Endodermal cell (in vitro differentiated cells): ENCODE results near the gene PEAR1. TPM values are rescaled to one million over a fixed set of nuclear protein-coding genes. Genes with fewer than 3 reads are reported as not detected.

Source experiments
- DNase-seq: peaks from one replicate; pipeline ENCODE4 v3.0.0-alpha.2; 2017
- H3K27ac ChIP-seq: 2 replicates; pipeline ENCODE4 v1.5.1; 2013; ENCODE audit warnings: mild to moderate bottlenecking, low read depth, low read length, moderate library complexity
- H3K27me3 ChIP-seq: 2 replicates; pipeline ENCODE4 v1.6.1; 2013; ENCODE audit warnings: mild to moderate bottlenecking, low read length, moderate library complexity; ENCODE audit not compliant: insufficient read depth, control insufficient read depth, poor library complexity, severe bottlenecking
- H3K36me3 ChIP-seq: 2 replicates; pipeline ENCODE4 v1.7.0; 2013; ENCODE audit warnings: mild to moderate bottlenecking, low read length, moderate library complexity; ENCODE audit not compliant: control insufficient read depth, insufficient read depth
- H3K4me1 ChIP-seq: one replicate; pipeline ENCODE4 v1.7.0; 2013; ENCODE audit warnings: low read length; ENCODE audit not compliant: control insufficient read depth, insufficient read depth
- H3K4me3 ChIP-seq: 2 replicates; pipeline ENCODE4 v1.5.1; 2013; ENCODE audit warnings: mild to moderate bottlenecking, low read length, moderate library complexity
- H3K9ac ChIP-seq: 2 replicates; pipeline ENCODE4 v1.6.1; 2013; ENCODE audit warnings: mild to moderate bottlenecking, low read length, moderate library complexity; ENCODE audit not compliant: poor library complexity, severe bottlenecking; ENCODE audit errors: extremely low read depth
- H3K9me3 ChIP-seq: 2 replicates; pipeline ENCODE4 v1.6.1; 2013; ENCODE audit warnings: mild to moderate bottlenecking, low read length, moderate library complexity; ENCODE audit not compliant: control insufficient read depth
- H3K27ac Mint-ChIP-seq: 2 replicates; pipeline ENCODE4 v1.8.0; 2020; ENCODE audit warnings: mixed read lengths
- H3K27me3 Mint-ChIP-seq: 2 replicates; pipeline ENCODE4 v1.8.0; 2021; ENCODE audit warnings: mild to moderate bottlenecking, mixed read lengths; ENCODE audit not compliant: insufficient read depth
- H3K36me3 Mint-ChIP-seq: 2 replicates; pipeline ENCODE4 v1.8.0; 2020; ENCODE audit warnings: low read depth, mixed read lengths
- H3K4me1 Mint-ChIP-seq: 2 replicates; pipeline ENCODE4 v1.8.0; 2020; ENCODE audit warnings: mixed read lengths
- H3K4me3 Mint-ChIP-seq: 2 replicates; pipeline ENCODE4 v1.8.0; 2020; ENCODE audit warnings: mild to moderate bottlenecking, moderate library complexity, mixed read lengths
- H3K9me3 Mint-ChIP-seq: 2 replicates; pipeline ENCODE4 v1.8.0; 2020; ENCODE audit warnings: mild to moderate bottlenecking, mixed read lengths
- CTCF ChIP-seq: fragments of 200-600 bp; sonication (generic); conservative IDR thresholded peaks from 2 replicates; pipeline ENCODE4 v1.5.0; 2021; ENCODE audit warnings: antibody characterized with exemption, mild to moderate bottlenecking
- WGBS, 2 experiments: methylation state at CpG; one replicate each; pipeline versions ENCODE4 v1.1.5 to v1.1.7; 2013; ENCODE audit warnings: missing lambda C conversion rate in 2 of 2, mixed read lengths in 1 of 2; ENCODE audit not compliant: insufficient coverage in 1 of 2, insufficient read length in 1 of 2; 5-methylcytosine and 5-hydroxymethylcytosine counted together
- total RNA-seq, 2 donors: library from RNA; stranded (reverse); fragmentation: NEBNext Ultra II Directional in 1 of 2; extraction: Animal tissue kit (Norgen Biotek cat#: 25700) in 1 of 2; gene quantifications; 2 replicates in 1 of 2; 3 replicates in 1 of 2; pipeline ENCODE4 v1.2.1, GENCODE V29; 2021

Gene PEAR1
- total RNA-seq, 2 donors from 2014 or later, result 0.29 to 0.53 TPM

DNA sequence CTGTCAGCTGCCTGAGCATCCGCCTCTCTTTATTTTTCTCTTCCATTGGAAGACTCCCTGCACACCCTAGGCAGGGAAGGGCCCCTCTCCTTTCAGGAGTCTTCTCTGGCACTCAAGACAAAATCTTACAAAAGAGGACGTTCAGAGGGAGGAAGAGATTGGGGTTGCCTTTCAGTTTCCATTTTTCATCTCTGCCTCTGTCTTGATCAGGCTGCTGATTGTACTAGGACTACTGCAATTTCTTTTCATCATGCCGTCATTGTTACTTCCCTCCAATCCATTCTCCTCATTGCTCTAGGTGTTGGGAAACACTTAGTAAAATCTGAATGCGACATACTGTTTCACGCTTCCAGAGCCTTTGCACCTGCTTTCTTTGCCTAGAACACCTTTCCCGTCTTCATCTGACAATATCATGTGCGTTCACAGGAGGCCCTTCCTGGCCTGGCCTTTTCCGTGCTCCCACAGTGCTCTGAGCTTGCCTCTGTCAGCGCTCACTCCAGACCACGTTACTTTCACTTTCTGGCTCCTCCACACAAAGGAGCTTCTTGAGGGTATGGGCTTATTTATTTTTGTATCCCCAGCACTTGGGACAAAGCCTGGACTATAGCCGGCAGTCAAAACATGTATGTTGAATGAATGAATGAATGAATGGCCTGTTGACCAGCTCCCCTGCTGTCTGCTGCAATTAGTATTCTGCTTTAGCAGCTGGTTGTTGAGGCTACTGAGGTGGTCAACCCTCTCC lies 37.9 kb downstream of the PEAR1 start:
- no peak overlapping the region for H3K4me3 Mint-ChIP-seq
- H3K36me3 Mint-ChIP-seq, result peaks cover 23% of the 10 kb centered on the region
- no peak for DNase-seq
- Histone ChIP-seq H3K27me3 (peaks cover 34% of the 10 kb centered on the region), H3K36me3 (peaks cover 19% of the 10 kb centered on the region), H3K4me3 (no peak overlapping the region), H3K27ac (no peak overlapping the region), H3K4me1 (no peaks in the 10 kb centered on the region), H3K9ac (no peak overlapping the region), H3K9me3 (no peaks in the 10 kb centered on the region)
- 92 to 93% methylated on average over 11 of the region's 11 CpGs for WGBS, 2 experiments
- peaks cover 48% of the 10 kb centered on the region for H3K27me3 Mint-ChIP-seq
- H3K9me3 Mint-ChIP-seq, result no peaks in the 10 kb centered on the region
- TF ChIP-seq CTCF, result no peak
- H3K27ac Mint-ChIP-seq, result no peak overlapping the region
- H3K4me1 Mint-ChIP-seq, result peaks cover 14% of the 10 kb centered on the region

- Histone ChIP-seq H3K4me3 (no peak overlapping the region), H3K4me1 (no peaks in the 10 kb centered on the region), H3K36me3 (peaks cover 26% of the 10 kb centered on the region), H3K9me3 (no peaks in the 10 kb centered on the region), H3K27ac (no peak overlapping the region), H3K27me3 (peaks cover 26% of the 10 kb centered on the region), H3K9ac (no peak overlapping the region)
- Mint-ChIP-seq H3K9me3 (no peaks in the 10 kb centered on the region), H3K4me1 (peaks cover 13% of the 10 kb centered on the region), H3K4me3 (no peak overlapping the region), H3K27ac (no peak overlapping the region), H3K27me3 (peaks cover 40% of the 10 kb centered on the region), H3K36me3 (peaks cover 27% of the 10 kb centered on the region)
- DNase-seq, result no peak
- TF ChIP-seq CTCF, result no peak
- WGBS, 2 experiments, result 72 to 77% methylated on average over 7 to 8 of the region's 8 CpGs
These were observed 38.6 kb downstream of the PEAR1 start for GRCh38 chr1:156931974-156932710.

DNA sequence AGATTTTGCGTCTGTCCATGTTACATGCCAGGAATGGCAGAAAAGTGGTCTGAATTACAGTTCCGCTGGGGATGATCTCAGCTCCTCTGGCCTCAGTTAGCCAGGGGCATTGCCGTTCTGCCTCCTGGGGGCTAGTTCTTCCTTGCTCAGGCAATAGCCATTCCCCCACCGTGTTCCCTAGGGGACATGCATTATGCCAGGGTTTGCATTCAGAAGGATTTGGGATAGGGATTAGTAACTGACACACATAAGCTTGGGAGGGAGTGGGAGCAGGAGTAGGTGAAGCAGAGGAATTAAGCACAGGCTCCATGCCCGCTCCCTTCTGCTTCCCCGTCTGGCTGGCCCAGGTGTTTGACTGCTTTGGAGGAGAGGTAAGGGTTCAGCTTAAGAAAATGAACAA lies 39.6 kb downstream of the PEAR1 start:
- no peaks in the 10 kb centered on the region for H3K9me3 ChIP-seq
- H3K9ac ChIP-seq, result no peak overlapping the region
- Mint-ChIP-seq H3K36me3 (peaks cover 31% of the 10 kb centered on the region), H3K27ac (no peak overlapping the region), H3K4me1 (peaks cover 8% of the 10 kb centered on the region), H3K9me3 (no peaks in the 10 kb centered on the region), H3K27me3 (peaks cover 30% of the 10 kb centered on the region), H3K4me3 (no peak overlapping the region)
- H3K4me1 ChIP-seq, result no peaks in the 10 kb centered on the region
- no peak for DNase-seq
- peaks cover 34% of the 10 kb centered on the region for H3K36me3 ChIP-seq
- H3K27me3 ChIP-seq, result peaks cover 16% of the 10 kb centered on the region
- H3K4me3 ChIP-seq, result no peak overlapping the region
- no peak overlapping the region for H3K27ac ChIP-seq
- no peak for TF ChIP-seq CTCF
- WGBS, 2 experiments, result 89 to 92% methylated on average over 4 to 6 of the region's 6 CpGs
